ENCODE data around the gene CDKAL1. TPM values are rescaled to one million over a fixed set of nuclear protein-coding genes. Genes with fewer than 3 reads are reported as not detected.
A peak's percentile ranks its signal among the peaks of the same experiment; 100 is the strongest.

Gene CDKAL1
- total and polyA plus RNA-seq, 9 of the 15 experiments (the other 6 are each of a cell fraction or from before 2014, with no cell fraction given) = 11.2 to 36.3 (median 20.1) TPM

- in situ Hi-C loops (cut with MboI) = no loop called here
- ChIA-PET CTCF (ENCODE audit: low intra/inter-chr PET ratio) (interaction anchor here (3.4 kb wide), 1 partner anchor 1023 kb away, joined by 23 read pairs; no protein-coding TSS in a partner anchor), POLR2A (no interaction called here)
- H3K9me3 ChIP-seq (replicated peaks; ENCODE audit: control insufficient read depth, insufficient read depth, low read depth, low read length) = no peaks in the 10 kb centered on the region
- H3K9me1 ChIP-seq (ENCODE audit: control insufficient read depth, insufficient read depth, low read length) = no peaks in the 10 kb centered on the region
- intact Hi-C loops (cut with micrococcal nuclease) = no loop called here
- H3K4me1 ChIP-seq (replicated peaks in 1 of 2; ENCODE audit: control insufficient read depth in 2 of 2, insufficient read depth in 2 of 2, low read length in 2 of 2) = peaks cover 0 to 2% of the 10 kb centered on the region in 2 experiments; a peak in 2 of 5 replicates
- no peak overlapping the region for H3K4me2 ChIP-seq (ENCODE audit: insufficient read depth, low read length)
- H3K4me3 ChIP-seq = no peak overlapping the region
- WGBS (ENCODE audit: insufficient coverage, low coverage, missing lambda C conversion rate) = 79% methylated on average over 3 of the region's 3 CpGs
- no peaks in the 10 kb centered on the region for H3K79me2 ChIP-seq (ENCODE audit: control insufficient read depth, insufficient read depth, low read length)
- no peak overlapping the region for H3K9ac ChIP-seq (ENCODE audit: insufficient read depth in 1 of 2, low read depth in 2 of 2, low read length in 2 of 2)
- no peak for TF ChIP-seq ILF3 (IDR thresholded peaks at IDR 0.05; ENCODE audit: borderline replicate concordance)
- TF ChIP-seq ZNF324 (CRISPR knock-in tag; IDR thresholded peaks at IDR 0.05) = no peak
- TF ChIP-seq U2AF2 (optimal IDR thresholded peaks at IDR 0.05; ENCODE audit: low read depth, low read length) = no peak
- peak in 1 of 2 experiments; percentile 12 for TF ChIP-seq NCOA2 (IDR thresholded peaks at IDR 0.05; ENCODE audit: partially characterized antibody in 2 of 2)
- no peak overlapping the region for H3K27ac ChIP-seq (ENCODE audit: extremely low read depth, low read depth, low read length)
- FAIRE-seq (no peak), DNase-seq (ENCODE audit: extremely low read depth in 1 of 4, low spot score in 3 of 4) (no peak), ATAC-seq (no peak)
- no peak overlapping the region for H2AFZ ChIP-seq (ENCODE audit: low read depth, low read length)
- BruUV-seq (replicated peaks) = no TSS peak
- H4K20me1 ChIP-seq (replicated peaks; ENCODE audit: control insufficient read depth, insufficient read depth, low read length) = no peaks in the 10 kb centered on the region
- no peaks in the 10 kb centered on the region for H3K27me3 ChIP-seq (ENCODE audit: control insufficient read depth in 2 of 2, insufficient read depth in 2 of 2, low read length in 2 of 2)
- peaks cover 4% of the 10 kb centered on the region; the same call in 1 of the 3 replicates for H3K36me3 ChIP-seq (ENCODE audit: control insufficient read depth, insufficient read depth, low read length)
These were observed 31.9 kb downstream of the CDKAL1 start for GRCh38 chr6:20566109-20566508.

GRCh38 chr6:20569000-20569610, 34.8 kb downstream of the CDKAL1 start:
- TF ChIP-seq ZNF316 (IDR thresholded peaks at IDR 0.05) (0 out of 2 replicates have a peak, but pooled peaks have one; percentile 12), GATAD2B (IDR thresholded peaks at IDR 0.05; ENCODE audit: borderline replicate concordance) (no peak), CBX3 (IDR thresholded peaks at IDR 0.05; ENCODE audit: borderline replicate concordance in 1 of 2, low read length in 2 of 2) (no peak), NFE2 (IDR thresholded peaks at IDR 0.05; ENCODE audit: low read depth) (no peak), MTA2 (IDR thresholded peaks at IDR 0.05; ENCODE audit: low read depth) (no peak), NCOA6 (IDR thresholded peaks at IDR 0.05) (no peak)
- H2AFZ ChIP-seq (ENCODE audit: low read depth, low read length) = no peak overlapping the region
- intact Hi-C loops (cut with micrococcal nuclease) = no loop called here
- H3K27ac ChIP-seq (ENCODE audit: extremely low read depth, low read depth, low read length) = no peak overlapping the region
- peaks cover 5% of the 10 kb centered on the region; the same call in 1 of the 2 replicates for H4K20me1 ChIP-seq (replicated peaks; ENCODE audit: control insufficient read depth, insufficient read depth, low read length)
- H3K9ac ChIP-seq (ENCODE audit: insufficient read depth in 1 of 2, low read depth in 2 of 2, low read length in 2 of 2) = no peak overlapping the region
- CTCF ChIA-PET (ENCODE audit: low intra/inter-chr PET ratio) = interaction anchor here (1.1 kb wide), 1 partner anchor 1020 kb away, joined by 3 read pairs; no protein-coding TSS in a partner anchor
- no peaks in the 10 kb centered on the region for H3K9me1 ChIP-seq (ENCODE audit: control insufficient read depth, insufficient read depth, low read length)
- 43% methylated on average over 3 of the region's 3 CpGs for WGBS (ENCODE audit: insufficient coverage, low coverage, missing lambda C conversion rate)
- BruUV-seq (replicated peaks) = no TSS peak
- in situ Hi-C loops (cut with MboI) = no loop called here
- H3K4me1 ChIP-seq (replicated peaks in 1 of 2; ENCODE audit: control insufficient read depth in 2 of 2, insufficient read depth in 2 of 2, low read length in 2 of 2) = peaks cover 0 to 8% of the 10 kb centered on the region in 2 experiments; a peak in 2 of 5 replicates
- H3K9me3 ChIP-seq (replicated peaks; ENCODE audit: control insufficient read depth, insufficient read depth, low read depth, low read length) = no peaks in the 10 kb centered on the region
- ATAC-seq (no peak), FAIRE-seq (no peak), DNase-seq (ENCODE audit: extremely low read depth in 1 of 4, low spot score in 3 of 4) (no peak)
- H3K4me3 ChIP-seq = no peak overlapping the region
- POLR2A ChIA-PET = interaction anchor here (0.6 kb wide), 1 partner anchor 371 kb away, joined by 3 read pairs; no protein-coding TSS in a partner anchor
- peaks cover under 1% of the 10 kb centered on the region; the same call in 1 of the 3 replicates for H3K79me2 ChIP-seq (ENCODE audit: control insufficient read depth, insufficient read depth, low read length)
- H3K27me3 ChIP-seq (ENCODE audit: control insufficient read depth in 2 of 2, insufficient read depth in 2 of 2, low read length in 2 of 2) = no peaks in the 10 kb centered on the region
- H3K4me2 ChIP-seq (ENCODE audit: insufficient read depth, low read length) = no peak overlapping the region
- peaks cover 4% of the 10 kb centered on the region; the same call in 1 of the 3 replicates for H3K36me3 ChIP-seq (ENCODE audit: control insufficient read depth, insufficient read depth, low read length)

Measured in K562 (cell line).